Measurements from ENCODE around the gene PAPPA.

- TF ChIP-seq CTCF (IDR thresholded peaks at IDR 0.05) (no peak), POLR2A (IDR thresholded peaks at IDR 0.05) (no peak)
Measured at GRCh38 chr9:116387934-116388698, 234.5 kb downstream of the PAPPA start.
